GM21737 (cell line): ENCODE results near the gene PI4KA.

Experiments
- ATAC-seq: cut with Tn5 transposase; IDR thresholded peaks from one replicate; pipeline ENCODE4 v1.9.1; 2021; ENCODE audit warnings: mild to moderate bottlenecking, moderate library complexity; ENCODE audit not compliant: unreplicated experiment

Gene PI4KA

DNA sequence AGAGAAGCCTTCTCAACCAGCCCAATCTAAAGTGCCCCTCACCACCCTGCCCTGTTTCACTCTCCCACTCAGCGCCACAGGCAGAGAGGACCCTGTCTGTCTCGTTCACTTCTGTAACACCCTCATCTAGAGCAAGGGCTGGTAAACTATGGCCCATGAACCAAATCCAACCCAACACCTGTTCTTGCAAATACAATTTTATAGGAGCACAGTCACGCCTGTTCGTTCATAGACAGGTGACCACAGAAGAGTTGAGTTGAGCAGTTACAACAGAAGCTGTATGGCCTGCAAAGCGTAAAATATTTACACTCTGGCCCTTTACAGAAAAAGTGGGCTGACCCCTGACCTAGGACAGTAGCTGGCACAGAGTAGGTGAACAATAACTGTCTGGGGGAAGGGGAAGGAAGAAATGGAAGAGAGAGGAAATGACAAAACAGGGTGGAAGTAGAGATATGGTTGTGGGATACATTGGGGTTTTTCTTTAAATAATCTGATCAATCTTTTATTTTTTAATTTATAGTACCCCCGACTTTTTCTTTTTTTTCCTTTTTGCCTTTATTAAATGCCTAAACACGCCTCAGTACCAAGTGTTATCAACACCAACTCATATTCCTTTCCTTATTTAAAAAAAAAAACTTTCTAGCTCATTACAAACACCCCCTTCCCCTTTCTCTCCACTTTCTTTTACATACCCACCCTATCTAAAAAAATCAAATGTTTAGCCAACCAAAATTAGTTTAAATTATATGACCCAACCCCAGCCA is 63.8 kb downstream of the PI4KA start:
- ATAC-seq = no peak

DNA sequence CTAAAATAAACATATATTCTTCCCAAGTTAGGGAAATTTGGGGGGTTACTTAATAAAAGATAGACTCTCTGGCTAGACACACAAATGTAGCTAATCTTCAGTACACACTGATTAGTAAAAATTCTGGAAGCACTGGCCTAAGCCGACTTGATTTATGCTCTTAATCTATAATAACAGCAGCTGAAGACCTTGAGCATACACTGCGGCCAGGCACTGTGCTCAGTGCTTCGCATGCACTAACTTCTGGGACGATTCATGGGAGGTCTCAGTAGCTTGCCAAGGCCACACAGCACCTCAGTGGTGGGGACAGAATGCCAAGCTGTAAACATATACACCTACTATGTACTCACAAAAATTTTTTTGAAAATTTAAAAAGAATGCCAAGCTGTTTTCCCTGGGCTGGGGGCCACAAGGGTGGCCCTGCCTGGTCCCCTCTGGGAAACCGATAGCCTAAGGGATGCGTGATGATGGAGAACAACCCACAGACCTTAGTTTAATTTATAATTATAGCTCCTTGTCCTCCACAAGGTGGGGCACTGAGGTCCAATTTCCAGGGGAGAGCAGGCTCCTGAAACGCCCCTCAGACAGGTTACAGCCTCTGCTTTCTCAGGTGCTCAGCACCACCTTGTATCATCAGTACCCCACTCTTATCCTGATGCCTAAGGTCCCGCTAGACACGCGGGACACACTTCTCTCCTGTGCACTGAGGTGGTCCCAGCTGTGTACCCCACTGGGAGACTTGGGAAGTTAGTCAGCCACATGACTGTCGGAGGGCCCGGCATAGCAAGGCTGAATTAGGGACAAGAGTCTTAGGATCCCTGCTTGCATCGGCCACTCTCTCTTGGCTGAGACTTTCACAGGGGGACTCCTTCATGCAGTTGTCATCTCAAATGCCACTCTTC is 64.6 kb downstream of the PI4KA start:
- no peak for ATAC-seq

DNA sequence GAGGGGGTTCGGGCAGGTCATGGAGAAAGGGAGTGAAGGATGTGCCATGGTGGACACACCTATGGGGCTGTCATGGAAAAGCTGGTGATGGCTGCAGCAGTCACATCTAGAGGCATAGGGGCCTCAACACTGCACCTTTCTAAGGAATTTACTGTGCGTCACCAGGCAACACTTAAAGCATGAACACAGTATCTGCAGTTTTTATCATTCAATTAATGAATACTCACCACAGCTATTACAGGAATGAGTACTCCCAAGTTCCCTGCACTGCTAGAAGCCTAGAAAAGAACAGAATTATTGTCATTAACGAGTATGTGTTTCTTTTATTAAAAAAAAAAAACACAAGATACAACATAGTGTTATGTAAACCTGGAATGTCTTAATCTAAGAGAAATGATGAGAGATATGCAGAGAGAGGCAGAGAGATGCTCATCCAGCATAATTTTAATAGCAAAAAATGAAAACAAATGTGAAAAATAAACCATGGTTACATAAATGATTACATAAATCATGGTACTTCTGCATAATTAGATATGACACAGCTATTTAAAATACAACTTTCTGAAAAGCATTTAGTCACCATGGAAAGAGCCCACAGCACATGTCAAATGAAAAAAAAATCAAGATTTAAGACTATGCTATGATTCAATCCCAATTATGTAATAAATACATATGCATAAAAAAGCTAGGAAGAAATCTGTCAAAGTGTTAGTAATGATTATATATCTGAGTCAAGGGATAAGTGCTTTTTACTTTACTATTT is 65.5 kb downstream of the PI4KA start:
- ATAC-seq = no peak

DNA sequence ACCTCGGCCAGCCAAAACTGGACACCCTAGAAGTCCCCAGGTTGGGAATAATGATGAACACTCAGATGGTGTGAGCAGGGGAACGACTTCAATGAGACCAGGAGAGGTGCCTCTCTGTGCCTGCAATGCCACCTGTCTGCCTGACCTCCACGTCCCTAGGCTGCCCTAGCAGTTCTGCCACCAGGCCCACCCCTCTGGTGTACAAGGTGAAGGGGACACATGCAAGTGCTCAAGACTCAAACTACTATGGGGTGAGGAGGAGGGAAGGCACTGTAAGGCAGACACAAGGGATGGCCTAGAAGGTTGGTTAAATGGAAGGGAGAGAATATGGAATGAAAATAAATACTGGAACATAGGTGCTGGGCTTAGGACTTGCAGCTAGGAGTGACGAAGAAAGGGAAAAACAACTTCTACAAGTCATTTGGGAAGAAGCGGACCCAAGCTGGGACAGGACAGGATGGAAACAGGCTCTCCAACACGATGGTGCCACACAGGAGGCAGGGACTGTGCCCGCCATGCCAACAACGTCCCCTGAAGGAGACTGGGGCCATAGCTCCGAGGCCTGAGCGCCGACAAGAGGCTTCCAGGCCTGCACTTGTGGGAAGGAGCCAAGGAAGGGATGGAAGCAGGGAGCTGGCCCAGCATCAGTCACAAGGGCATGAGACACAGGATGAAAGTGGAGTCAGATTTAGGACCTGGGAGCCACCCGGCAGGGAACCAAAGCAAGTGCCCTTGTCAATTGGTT is 66.2 kb downstream of the PI4KA start:
- ATAC-seq = no peak

DNA sequence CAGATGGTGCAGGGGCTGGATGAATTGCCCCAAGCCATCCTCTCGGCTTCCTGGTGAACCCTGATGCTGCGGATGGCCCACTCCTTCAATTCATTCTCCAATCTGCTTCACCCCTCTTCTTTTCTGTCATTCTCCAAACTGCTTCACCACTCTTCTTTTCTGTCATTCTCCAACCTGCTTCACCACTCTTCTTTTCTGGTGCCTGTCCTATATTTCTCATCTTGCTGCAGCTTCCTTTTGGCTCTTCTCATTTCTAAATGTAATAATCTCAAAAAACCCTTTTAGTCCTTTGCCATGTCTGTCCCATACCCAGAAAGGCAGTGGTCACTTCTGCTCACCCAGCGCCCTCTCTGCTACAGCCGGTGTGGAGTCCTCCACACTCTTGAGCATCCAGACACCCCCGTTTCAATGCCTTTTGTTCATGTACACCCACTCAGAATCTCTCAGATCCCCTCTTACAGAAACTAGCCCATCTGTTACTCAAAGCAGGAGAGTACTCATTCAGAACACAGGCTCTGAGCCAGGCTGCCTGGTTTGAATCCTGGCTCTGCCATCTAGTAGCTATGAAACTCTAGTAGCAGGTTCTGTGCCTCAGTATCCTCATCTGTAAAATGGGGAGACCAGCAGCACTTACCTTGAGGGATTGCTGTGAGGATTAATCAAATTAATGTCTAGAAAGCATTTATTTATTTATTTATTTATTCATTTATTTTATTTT is 69.8 kb downstream of the PI4KA start:
- no peak for ATAC-seq

DNA sequence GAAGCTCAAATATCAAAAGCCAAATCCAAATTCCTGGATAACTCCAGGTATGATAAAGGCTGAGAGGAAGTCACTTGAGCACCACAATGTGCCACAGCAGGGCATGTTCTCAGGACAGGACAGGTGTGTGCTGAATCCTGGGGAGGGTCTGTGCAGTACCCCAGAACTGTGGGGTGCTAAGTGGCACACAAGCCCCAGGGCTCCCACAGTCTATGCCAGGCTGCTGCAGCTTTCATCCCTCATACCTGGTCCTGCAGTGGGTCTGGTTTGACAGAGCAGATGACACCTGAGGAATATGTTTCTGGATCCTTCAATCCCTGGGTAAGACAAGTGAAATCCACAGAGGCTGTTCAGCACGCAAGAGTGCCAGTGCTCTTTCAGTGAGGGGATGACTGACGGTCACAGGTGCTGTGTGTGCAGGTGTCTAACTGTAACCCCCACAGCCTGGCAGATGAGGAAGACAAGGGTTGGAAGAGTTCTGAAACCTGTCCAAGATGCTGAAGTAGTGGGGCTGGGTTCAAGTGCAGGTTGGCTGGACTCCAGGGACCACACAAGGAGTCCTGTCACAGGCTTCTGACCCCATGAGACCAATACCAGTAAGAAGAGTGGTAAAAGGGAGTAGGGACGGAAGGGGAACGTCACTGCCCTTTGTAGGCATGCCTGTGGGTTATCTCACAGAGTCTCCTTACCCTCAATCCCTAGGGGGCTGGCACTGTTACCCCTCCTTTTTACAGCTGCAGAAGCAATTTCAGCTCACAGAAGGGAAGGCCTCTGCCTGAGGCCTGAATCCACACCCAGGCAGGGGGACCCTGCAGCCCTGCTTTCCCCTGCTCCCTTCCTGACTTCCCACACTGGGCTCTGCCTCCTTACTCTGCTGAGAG is 70.6 kb downstream of the PI4KA start:
- ATAC-seq = no peak

DNA sequence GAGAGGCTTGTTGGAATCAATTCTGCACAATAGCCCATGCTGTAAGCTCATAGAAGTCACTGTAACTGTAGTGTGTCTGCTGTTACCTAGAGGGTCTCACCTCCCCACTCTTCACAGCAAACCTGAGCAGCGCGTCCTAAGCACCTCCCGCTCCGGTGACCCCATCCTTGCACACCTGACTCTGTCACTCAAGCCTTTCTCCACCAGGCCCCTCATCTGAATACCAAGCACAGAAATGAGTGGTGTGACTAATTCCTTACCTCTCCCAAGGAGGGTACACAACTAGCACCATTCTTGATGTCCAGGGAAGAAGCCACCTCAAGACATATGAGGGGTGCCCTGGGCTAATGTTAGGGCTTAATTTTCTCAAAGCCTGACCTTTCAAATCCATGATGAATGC is 71.4 kb downstream of the PI4KA start:
- no peak for ATAC-seq

DNA sequence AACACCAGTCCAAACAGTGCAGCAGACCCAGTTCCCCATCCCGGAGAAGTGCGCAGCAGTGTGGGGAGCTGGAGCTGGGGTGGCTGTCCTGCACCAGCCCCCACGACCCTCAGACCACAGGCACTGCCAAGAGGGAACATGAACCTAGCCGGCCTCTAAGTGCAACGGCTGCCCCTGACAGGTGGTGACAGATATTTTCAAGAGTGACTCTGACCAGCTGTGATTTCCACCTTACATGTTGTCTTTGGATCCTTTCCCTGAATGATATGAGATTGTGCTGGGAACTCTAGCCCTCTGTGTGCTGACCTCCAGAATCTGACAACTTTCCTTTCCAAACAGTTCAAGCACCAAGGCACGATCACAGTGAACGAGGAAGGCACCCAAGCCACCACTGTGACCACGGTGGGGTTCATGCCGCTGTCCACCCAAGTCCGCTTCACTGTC is 72.1 kb downstream of the PI4KA start:
- no peak for ATAC-seq

DNA sequence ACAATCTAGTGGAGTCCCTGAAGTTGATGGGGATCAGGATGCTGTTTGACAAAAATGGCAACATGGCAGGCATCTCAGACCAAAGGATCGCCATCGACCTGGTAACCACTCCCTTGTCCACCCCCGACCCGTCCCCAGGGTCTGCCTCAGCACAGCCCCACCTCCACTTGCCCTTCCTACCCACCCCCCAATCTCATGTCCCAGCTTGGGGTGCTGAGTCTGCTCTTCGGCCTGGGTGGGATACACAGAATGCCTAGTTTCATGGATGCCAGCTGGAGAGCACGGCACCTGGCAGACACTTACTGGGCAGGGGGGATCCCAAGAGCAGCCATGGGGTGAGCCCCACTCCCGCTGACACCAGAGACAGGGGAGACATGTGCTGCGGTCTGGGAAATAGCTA is 72.6 kb downstream of the PI4KA start:
- no peak for ATAC-seq

DNA sequence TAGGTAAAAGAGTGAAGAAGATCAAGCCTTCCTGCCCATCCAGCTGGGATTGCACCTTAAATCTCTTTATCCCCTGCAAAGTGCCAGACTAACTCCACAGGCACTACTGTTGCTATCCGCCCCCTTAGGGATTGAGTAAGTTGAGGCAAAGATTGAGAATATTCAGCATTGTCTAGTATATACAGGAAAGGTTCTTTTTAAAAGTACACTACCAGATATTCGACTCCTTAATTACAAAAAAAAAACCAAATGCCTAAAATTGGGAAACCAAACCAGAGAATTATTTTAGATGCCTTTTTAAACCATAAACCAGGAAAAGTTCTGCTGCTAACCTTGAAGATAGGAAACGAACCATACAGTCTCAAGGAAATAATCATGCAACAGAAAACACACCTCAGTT is 73.2 kb downstream of the PI4KA start:
- ATAC-seq = no peak

DNA sequence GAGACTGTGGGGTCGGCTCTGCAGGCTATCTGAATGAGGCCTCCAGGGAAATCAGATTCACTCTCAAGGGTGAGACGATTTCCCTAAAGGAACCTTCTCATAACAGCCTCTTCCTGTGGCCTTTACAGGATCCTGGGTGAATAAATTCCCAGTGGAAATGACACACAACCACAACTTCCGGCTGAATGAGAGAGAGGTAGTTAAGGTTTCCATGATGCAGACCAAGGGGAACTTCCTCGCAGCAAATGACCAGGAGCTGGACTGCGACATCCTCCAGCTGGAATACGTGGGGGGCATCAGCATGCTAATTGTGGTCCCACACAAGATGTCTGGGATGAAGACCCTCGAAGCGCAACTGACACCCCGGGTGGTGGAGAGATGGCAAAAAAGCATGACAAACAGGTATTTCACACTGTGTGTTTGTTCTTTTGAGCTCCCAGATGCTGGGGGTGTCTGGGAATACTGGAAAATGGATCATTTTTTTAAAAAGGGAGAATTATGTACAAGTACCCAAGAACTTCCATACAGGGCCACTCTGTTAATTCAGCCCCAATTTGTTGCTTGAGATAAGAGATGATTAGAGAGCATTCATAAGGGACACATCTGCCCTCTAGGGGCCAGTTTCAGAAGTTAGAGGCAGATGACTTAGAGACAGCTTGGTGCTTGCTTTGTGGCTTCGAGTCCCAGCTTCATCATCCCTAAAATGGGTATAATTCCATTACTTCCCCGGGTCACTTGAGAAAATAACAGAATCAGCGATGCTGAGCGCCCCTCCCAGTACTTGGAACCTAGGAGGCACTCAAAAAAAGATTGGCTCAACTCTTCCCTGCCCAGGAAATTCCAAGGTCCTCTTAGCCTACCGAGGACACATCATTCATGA is 74.5 kb downstream of the PI4KA start:
- no peak for ATAC-seq

DNA sequence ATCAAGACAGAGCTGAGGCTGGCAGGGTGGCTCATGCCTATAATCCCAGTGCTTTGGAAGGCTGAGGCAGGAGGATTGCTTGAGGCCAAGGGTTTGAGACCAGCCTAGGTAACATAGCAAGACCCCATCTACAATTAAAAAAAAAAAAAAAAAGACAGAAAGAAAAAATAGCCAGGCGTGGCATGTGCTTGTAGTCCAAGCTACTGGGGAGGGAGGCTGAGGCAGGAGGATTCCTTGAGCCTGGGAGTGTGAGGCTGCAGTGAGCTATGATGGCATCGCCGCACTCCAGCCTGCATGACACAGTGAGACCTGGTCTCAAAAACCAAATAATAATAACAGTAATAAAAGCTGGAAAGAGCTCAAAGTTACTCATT is 75.3 kb downstream of the PI4KA start:
- ATAC-seq = no peak

DNA sequence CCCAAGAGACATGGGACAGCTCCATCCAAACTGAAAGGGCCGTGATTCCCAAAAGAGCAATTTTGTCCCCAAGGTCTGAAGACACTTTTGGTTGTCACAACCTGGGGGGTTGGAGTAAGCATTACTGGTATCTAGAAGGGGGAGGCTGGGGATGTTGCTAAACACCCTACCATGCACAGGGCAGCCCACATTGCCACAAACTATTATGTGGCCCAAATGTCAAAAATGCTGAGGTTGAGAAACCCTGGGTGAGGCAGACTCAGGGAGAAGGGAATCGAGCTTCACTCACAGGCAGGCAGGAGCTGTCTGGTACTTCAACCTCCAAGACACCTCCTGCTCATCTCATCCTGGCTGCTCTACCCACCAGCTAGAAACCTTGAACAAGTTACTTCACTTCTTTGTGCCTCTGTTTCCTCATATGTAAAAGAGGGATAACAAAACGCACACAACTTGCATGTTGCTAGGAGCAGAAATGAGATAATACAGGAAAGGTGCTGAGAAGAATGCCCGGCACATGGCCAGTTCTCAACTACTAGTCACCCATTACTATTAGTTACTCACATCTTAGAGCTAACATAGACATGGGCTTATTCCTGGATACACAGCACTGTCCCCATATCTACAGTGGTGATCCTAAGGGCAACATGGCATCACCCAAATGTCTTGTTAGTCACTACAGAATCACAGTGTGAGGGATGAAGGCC is 75.9 kb downstream of the PI4KA start:
- no peak for ATAC-seq

DNA sequence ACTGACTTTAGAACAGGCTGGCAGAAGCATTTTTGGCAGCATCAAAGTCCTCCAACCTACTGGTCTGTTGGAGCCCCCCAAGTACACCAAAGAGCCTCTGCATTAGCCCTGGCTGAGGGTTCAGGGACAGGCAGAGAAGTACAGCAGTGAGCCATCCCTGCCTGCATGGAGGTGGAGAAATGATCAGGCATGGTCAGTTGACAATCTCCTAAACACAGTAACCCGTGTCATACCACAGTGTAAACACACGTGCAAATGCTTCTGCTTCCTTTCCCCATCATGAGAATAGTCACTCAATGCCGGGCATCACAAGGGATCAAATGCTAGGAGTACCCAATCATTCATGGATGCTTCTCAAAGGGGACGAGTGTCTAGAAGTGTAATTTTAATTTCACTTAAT is 76.5 kb downstream of the PI4KA start:
- no peak for ATAC-seq

DNA sequence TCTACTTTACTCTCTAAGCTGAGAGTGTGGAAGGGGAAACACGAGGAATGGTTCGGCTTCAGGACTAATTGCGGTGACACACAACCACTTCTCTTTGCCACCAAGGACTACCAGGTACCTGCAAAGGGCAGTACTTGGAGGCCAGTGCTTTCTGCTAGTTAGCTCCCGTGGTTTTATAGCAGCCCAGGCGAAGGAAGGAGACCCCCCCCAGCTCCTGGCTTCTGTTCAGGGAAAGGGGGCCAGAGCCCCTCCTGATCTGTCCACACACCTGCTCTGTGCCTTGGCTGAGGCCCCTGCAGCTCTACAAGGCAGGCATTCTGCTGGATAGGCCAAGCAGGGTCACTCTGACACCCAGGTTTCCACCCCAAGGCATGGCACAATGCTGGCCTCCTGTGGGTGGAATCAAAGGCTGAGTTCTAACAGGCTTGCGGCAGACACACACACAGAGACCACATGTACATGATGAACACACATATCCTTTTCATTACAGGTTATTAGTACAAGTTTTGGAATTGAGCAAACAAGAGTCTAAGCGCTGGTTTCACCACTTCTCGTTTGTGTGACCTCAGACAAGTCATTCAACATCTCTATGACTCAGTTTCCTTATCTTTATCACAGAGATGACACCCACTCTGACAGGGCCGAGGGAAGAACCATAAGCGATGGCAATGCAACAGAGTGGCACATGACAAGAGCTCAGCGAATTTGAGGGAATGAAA is 77.2 kb downstream of the PI4KA start:
- ATAC-seq = no peak

DNA sequence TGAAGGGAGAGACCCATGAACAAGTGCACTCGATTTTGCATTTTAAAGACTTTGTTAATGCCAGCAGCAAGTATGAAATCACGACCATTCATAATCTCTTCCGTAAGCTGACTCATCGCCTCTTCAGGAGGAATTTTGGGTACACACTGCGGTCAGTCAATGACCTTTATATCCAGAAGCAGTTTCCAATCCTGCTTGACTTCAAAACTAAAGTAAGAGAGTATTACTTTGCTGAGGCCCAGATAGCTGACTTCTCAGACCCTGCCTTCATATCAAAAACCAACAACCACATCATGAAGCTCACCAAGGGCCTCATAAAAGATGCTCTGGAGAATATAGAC is 78.8 kb downstream of the PI4KA start:
- no peak for ATAC-seq
